SU-DHL-6 (cell line): ENCODE measurements around the gene TTYH1.
A peak's percentile ranks its signal among the peaks of the same experiment; 100 is the strongest.
"Not testable (repeated sequence)": the region's sequence is repeated elsewhere in the genome, so short reads cannot be mapped to it uniquely, and the experiment has no call there.

ENCODE experiments used
- H2AFZ ChIP-seq: fragments of 200-600 bp; sonication (generic); 2 replicates; pipeline ENCODE4 v1.6.1; 2014; ENCODE audit warnings: low read depth, mild to moderate bottlenecking, moderate library complexity, mixed read lengths, antibody characterized with exemption, low read length; ENCODE audit not compliant: severe bottlenecking
- H3F3A ChIP-seq: fragments of 200-600 bp; shearing (Covaris generic); 2 replicates; pipeline ENCODE4 v1.6.0; 2016; ENCODE audit warnings: antibody characterized with exemption, mild to moderate bottlenecking; ENCODE audit not compliant: insufficient read depth
- H3K27ac ChIP-seq: fragments of 200-600 bp; sonication (generic); 2 replicates; pipeline ENCODE4 v1.5.1; 2016; ENCODE audit warnings: low read depth, mild to moderate bottlenecking, low read length, moderate library complexity, mixed read lengths
- H3K27me3 ChIP-seq: fragments of 200-600 bp; sonication (generic), shearing (Covaris generic); 2 replicates; pipeline ENCODE4 v1.6.0; 2014; ENCODE audit warnings: mild to moderate bottlenecking, low read length
- H3K36me3 ChIP-seq: fragments of 200-600 bp; sonication (generic); 2 replicates; pipeline ENCODE4 v1.6.1; 2014; ENCODE audit warnings: mild to moderate bottlenecking, low read length, mixed read lengths
- H3K4me2 ChIP-seq: fragments of 300-600, 200-600 bp; shearing (Covaris generic), sonication (generic); 2 replicates; pipeline ENCODE4 v1.6.0; 2014; ENCODE audit warnings: low read length, low read depth, mild to moderate bottlenecking; ENCODE audit not compliant: poor library complexity, severe bottlenecking
- H3K4me3 ChIP-seq: fragments of 200-600 bp; sonication (generic); 2 replicates; pipeline ENCODE4 v1.5.1; 2014; ENCODE audit warnings: antibody characterized with exemption, low read length, mild to moderate bottlenecking, mixed read lengths; ENCODE audit not compliant: insufficient read depth, poor library complexity, severe bottlenecking
- H3K79me2 ChIP-seq: fragments of 200-600 bp; sonication (generic); 2 replicates; pipeline ENCODE4 v1.6.1; 2014; ENCODE audit warnings: mild to moderate bottlenecking, low read length, moderate library complexity; ENCODE audit not compliant: insufficient read depth
- H3K9ac ChIP-seq: fragments of 200-600 bp; sonication (generic); 2 replicates; pipeline ENCODE4 v1.7.0; 2014; ENCODE audit warnings: mild to moderate bottlenecking, low read length
- H3K9me2 ChIP-seq: fragments of 200-600 bp; sonication (generic); replicated peaks from 2 replicates; pipeline ENCODE4 v1.6.1; 2014; ENCODE audit warnings: low read length; ENCODE audit not compliant: insufficient read depth
- H3K9me3 ChIP-seq: fragments of 200-600 bp; sonication (generic); 2 replicates; pipeline ENCODE4 v1.6.1; 2014; ENCODE audit warnings: low read length, mixed read lengths; ENCODE audit not compliant: insufficient read depth
- H4K20me1 ChIP-seq: fragments of 200-600 bp; sonication (generic); 2 replicates; pipeline ENCODE4 v1.6.1; 2014; ENCODE audit warnings: low read depth, mild to moderate bottlenecking, antibody characterized with exemption, low read length, moderate library complexity, mixed read lengths
- CTCF ChIP-seq: fragments of 200-600 bp; sonication (generic); IDR thresholded peaks from one replicate; pipeline ENCODE4 v1.5.1; 2017; ENCODE audit warnings: antibody characterized with exemption, mild to moderate bottlenecking, low read length, moderate library complexity; ENCODE audit not compliant: insufficient read depth, poor library complexity, severe bottlenecking
- EZH2phosphoT487 ChIP-seq: fragments of 200-600 bp; sonication (generic), shearing (Covaris generic); conservative IDR thresholded peaks from 2 replicates; pipeline ENCODE4 v1.6.1; 2018; ENCODE audit warnings: mild to moderate bottlenecking, antibody characterized with exemption, low read length, moderate library complexity, mixed read lengths

Gene TTYH1

GRCh38 chr19:54379187-54379678 is 36.0 kb upstream of the TTYH1 start:
- Histone ChIP-seq H3F3A (peaks cover 6% of the 10 kb centered on the region; the same call in 1 of the 2 replicates), H3K9me2 (no peaks in the 10 kb centered on the region), H2AFZ (no peak overlapping the region), H3K36me3 (no peaks in the 10 kb centered on the region), H3K27me3 (no peaks in the 10 kb centered on the region), H3K4me3 (no peak overlapping the region), H3K79me2 (no peaks in the 10 kb centered on the region), H3K9ac (no peak overlapping the region), H3K4me2 (no peak overlapping the region), H4K20me1 (no peaks in the 10 kb centered on the region), H3K27ac (0 out of 2 replicates have a peak overlapping the region, but pooled peaks have one; percentile 78), H3K9me3 (no peaks in the 10 kb centered on the region)
- TF ChIP-seq EZH2phosphoT487: no peak
- no peak for TF ChIP-seq CTCF

- H3K27me3 ChIP-seq: no peaks in the 10 kb centered on the region
- H3K9me3 ChIP-seq: no peaks in the 10 kb centered on the region
- H4K20me1 ChIP-seq: no peaks in the 10 kb centered on the region
- TF ChIP-seq EZH2phosphoT487 (no peak), CTCF (no peak)
- H3F3A ChIP-seq: peaks cover 6% of the 10 kb centered on the region; the same call in 1 of the 2 replicates
- H3K9me2 ChIP-seq: no peaks in the 10 kb centered on the region
- H3K36me3 ChIP-seq: no peaks in the 10 kb centered on the region
- no peak overlapping the region for H3K27ac ChIP-seq
- no peak overlapping the region for H3K4me2 ChIP-seq
- H3K79me2 ChIP-seq: no peaks in the 10 kb centered on the region
- no peak overlapping the region for H3K4me3 ChIP-seq
- no peak overlapping the region for H3K9ac ChIP-seq
- no peak overlapping the region for H2AFZ ChIP-seq
Measured at GRCh38 chr19:54380897-54381296, 34.4 kb upstream of the TTYH1 start.

GRCh38 chr19:54382041-54382440 is 33.2 kb upstream of the TTYH1 start:
- not testable (repeated sequence) for H3K4me2 ChIP-seq, H3K27ac ChIP-seq, H3K79me2 ChIP-seq, H3K9me2 ChIP-seq, H2AFZ ChIP-seq, H4K20me1 ChIP-seq, H3K27me3 ChIP-seq, H3K36me3 ChIP-seq, H3K9me3 ChIP-seq, H3F3A ChIP-seq, H3K4me3 ChIP-seq, H3K9ac ChIP-seq

GRCh38 chr19:54383330-54383729 is 31.9 kb upstream of the TTYH1 start:
- H3K4me2 ChIP-seq: no peak overlapping the region
- no peaks in the 10 kb centered on the region for H3K27me3 ChIP-seq
- H3K27ac ChIP-seq: no peak overlapping the region
- H3K9me3 ChIP-seq: no peaks in the 10 kb centered on the region
- no peaks in the 10 kb centered on the region for H4K20me1 ChIP-seq
- no peak overlapping the region for H2AFZ ChIP-seq
- no peak overlapping the region for H3K4me3 ChIP-seq
- H3K9ac ChIP-seq: no peak overlapping the region
- no peaks in the 10 kb centered on the region for H3K79me2 ChIP-seq
- no peaks in the 10 kb centered on the region for H3K9me2 ChIP-seq
- peaks cover 5% of the 10 kb centered on the region; the same call in 1 of the 2 replicates for H3F3A ChIP-seq
- no peaks in the 10 kb centered on the region for H3K36me3 ChIP-seq
- TF ChIP-seq CTCF (no peak), EZH2phosphoT487 (no peak)
